Myocyte (in vitro differentiated cells): ENCODE measurements around the gene LMAN1L. TPM values are rescaled to one million over a fixed set of nuclear protein-coding genes. Genes with fewer than 3 reads are reported as not detected.

Source experiments
- DNase-seq: peaks from one replicate; pipeline ENCODE4 v3.0.0-alpha.2; 2012; ENCODE audit warnings: low read depth
- total RNA-seq: library from RNA; depleted of rRNA; stranded (reverse); fragments of >200 nt; gene quantifications from 2 replicates; pipeline ENCODE4 v1.2.3, GENCODE V29; 2014

The LMAN1L gene
- total RNA-seq, 1 donor from 2014 or later: not detected

- no peak for DNase-seq
These were observed 19.3 kb upstream of the LMAN1L start for GRCh38 chr15:74793135-74794028.

GRCh38 chr15:74794248-74794969 is 18.2 kb upstream of the LMAN1L start:
- DNase-seq: no peak

DNA sequence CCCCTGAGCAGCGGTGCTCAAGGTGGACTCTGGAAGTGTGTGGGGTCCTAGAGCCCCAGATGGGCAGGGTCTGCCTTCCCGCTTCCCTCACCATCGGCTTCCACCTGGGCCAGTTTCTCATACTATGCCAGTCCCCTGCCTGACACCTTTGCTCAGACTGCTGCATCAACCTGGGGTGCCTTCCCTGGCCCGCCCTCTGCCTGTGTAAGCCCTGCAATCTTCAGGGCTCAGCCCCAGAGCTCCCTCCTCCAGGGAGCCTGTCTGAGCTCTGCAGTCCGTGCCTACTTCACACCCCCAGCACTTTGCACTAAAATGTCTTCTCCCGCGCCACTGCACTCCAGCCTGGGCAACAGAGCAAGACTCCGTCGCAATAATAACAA is 17.7 kb upstream of the LMAN1L start:
- no peak for DNase-seq

DNA sequence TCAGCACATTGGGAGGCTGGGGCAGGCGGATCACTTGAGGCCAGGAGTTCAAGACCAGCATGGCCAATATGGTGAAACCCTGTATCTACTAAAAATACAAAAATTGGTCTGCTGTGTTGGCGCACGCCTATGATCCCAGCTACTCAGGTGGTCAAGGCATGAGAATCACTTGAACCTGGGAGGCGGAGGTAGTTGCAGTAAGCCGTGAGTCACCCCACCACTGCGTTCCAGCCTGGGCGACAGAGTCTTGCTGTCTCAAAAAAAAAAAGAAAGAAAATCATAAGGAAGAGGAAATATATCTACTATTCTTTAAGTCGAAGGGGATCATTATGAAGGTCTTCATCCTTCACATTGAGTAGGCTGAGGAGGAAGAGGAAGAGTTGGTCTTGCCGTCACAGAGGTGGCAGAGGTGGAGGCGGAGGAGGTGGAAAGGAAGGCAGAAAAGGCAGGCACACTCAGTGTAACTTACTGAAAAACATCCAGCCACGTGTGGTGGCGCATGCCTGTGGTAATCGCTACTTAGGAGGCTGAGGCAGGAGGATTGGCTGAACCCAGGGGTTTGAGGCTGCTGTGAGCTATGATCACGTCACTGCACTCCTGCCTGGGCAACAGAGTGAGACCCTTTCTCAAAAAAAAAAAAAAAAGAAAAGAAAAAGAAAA is 16.5 kb upstream of the LMAN1L start:
- DNase-seq: no peak

DNA sequence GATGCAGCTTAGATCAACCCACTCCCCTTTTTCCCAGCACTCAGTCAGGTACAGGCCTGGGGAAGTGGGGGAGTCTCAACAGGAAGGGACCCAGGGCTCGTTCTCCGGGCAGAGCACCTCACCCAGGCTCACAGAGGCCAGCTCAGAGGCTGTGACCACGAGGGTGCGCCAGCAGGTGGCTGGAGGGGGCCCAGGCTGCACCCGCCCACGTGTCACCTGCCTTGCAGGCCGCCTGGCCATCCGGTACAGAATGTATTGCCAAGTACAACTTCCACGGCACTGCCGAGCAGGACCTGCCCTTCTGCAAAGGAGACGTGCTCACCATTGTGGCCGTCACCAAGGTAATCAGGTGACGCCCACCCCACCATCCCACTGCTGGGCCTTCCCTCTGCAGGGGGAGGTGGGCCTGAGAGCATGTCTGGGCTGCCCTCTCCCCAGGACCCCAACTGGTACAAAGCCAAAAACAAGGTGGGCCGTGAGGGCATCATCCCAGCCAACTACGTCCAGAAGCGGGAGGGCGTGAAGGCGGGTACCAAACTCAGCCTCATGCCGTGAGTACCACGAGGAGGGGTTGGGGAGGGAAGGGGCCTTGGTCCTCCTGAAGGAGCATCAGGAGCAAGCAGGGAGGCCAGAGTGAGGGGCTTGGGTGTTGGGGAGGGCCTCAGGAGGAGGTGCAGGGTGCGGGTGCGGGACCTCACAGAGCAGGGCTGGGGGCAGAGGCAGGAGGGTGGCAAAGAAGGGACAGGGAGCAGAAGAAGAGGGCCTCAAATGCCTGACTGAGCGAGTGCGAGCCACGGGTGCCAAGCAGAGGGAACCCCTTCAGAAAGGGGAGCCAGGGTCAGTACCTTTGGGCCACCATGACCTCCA is 14.0 kb upstream of the LMAN1L start:
- DNase-seq: no peak

DNA sequence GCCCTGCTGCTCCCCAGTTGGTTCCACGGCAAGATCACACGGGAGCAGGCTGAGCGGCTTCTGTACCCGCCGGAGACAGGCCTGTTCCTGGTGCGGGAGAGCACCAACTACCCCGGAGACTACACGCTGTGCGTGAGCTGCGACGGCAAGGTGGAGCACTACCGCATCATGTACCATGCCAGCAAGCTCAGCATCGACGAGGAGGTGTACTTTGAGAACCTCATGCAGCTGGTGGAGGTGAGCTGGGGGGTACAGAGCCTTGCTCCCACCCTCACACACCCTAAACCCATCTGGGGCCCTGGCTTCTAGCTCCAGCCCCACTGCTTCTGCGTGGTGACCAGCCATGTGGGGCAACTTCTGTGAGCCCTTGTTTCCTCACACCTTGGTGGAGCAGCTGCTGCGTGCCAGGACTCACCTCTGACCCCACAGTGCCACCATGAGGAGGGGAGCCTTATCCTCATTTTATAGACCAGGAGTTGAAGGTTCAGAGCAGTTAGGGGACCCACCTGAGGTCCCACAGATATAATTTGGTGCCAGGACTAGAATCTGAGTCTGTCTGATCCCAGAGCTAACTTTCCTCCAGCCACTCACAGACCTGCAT is 13.3 kb upstream of the LMAN1L start:
- DNase-seq: no peak

DNA sequence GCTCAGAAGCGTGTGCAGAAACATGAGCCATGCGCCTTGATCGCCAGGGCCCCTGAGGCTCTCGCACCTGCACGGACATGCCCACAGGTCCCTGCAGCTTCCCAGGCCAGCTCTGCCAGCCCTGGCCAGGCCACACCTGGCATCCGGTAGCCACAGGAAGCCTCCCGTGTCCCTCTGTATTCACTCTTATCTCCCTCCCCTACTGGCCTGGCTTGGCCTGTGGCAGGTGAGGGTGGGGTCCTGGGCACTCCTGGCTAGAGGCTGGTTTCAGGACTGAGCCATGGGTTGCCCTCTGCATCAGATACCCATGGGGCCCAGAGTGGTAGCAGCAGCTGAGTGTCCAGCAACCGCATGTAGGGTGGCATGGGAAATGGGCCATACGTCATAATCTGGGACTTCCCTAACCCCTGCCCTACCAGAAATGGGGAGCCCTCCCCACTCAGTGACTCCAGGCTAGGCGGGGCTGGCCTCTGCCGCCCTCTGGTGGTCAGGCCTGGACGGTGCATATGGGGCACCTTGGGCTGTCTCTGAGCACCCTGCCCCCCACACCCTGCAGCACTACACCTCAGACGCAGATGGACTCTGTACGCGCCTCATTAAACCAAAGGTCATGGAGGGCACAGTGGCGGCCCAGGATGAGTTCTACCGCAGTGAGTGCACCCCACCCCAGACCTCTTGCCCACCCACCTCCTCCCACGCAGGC is 12.6 kb upstream of the LMAN1L start:
- peak; percentile 72 for DNase-seq

DNA sequence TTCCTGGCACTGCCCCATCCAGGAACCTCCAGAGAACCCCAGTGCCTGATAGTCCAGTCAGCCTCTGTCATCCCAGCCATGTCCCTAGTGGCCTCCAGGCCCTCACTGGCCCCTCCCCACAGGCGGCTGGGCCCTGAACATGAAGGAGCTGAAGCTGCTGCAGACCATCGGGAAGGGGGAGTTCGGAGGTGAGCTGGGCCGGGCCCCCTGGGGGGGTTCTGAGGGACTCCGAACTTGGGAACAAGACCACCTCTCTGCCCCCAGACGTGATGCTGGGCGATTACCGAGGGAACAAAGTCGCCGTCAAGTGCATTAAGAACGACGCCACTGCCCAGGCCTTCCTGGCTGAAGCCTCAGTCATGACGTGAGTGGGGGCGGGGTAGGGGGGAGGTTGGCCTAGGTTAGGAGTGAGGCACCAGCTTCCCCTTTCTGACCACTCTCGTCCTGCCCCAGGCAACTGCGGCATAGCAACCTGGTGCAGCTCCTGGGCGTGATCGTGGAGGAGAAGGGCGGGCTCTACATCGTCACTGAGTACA is 12.0 kb upstream of the LMAN1L start:
- no peak for DNase-seq

GRCh38 chr15:74801311-74801997 is 11.2 kb upstream of the LMAN1L start:
- no peak for DNase-seq

GRCh38 chr15:74802290-74802689 is 10.3 kb upstream of the LMAN1L start:
- no peak for DNase-seq

GRCh38 chr15:74802862-74803447 is 9.7 kb upstream of the LMAN1L start:
- DNase-seq: no peak

- no peak for DNase-seq
These were observed 7.7 kb upstream of the LMAN1L start for GRCh38 chr15:74804935-74805334.

GRCh38 chr15:74807282-74807681 is 5.4 kb upstream of the LMAN1L start:
- DNase-seq: no peak

DNA sequence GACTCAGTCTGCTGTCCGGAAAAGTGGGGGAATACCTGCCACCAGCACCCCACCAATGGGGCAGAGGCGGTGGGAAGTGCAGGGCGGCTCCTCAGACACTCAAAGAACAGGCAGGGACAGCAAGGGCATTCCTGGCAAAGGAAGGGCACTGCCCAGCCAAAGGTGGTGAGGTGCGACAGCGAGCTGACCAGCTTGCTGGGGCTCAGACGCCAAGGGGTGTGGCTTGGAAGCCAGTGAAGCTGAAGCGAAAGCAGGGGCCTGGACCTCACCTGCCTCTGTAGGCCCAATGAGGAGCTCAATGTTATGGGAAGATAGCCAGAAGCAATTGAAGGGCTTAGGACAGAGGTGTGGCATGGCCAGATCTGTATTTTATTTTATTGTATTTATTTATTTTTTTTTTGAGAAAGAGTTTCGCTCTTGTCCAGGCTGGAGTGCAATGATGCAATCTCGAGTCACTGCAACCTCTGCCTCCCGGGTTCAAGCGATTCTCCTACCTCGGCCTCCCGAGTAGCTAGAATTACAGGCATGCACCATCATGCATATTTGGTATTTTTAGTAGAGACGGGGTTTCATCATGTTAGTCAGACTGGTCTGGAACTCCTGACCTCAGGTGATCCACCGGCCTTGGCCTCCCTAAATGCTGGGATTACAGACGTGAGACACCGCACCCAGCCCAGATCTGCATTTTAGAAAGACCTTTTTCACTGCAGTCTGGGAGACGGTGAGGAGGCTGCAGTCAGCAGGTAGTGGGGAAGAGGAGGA is 4.4 kb upstream of the LMAN1L start:
- DNase-seq: no peak

DNA sequence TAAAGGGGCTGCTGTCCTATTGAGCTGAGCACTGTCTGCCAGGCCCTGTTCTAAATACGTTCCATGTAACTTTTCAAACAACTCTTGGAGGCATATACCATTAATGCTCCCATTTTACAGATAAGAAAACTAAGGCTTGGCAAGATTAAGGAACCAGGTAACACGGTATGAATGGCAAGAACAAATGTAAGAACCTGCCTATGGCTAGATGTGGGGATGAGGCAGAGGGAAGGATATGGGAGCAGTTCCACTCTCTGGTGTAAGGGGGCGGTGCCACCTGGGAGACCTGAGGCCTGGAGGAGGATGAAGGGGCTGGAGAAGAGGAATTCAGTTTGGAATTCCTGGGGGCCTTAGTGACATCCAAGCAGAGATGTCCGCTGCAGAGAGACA is 3.8 kb upstream of the LMAN1L start:
- DNase-seq: no peak

- no peak for DNase-seq
These were observed 3.4 kb upstream of the LMAN1L start for GRCh38 chr15:74809242-74809641.

GRCh38 chr15:74809956-74810355 is 2.7 kb upstream of the LMAN1L start:
- DNase-seq: no peak
